Mesendoderm (in vitro differentiated cells): ENCODE results near the gene BLVRB.

Source experiments
- DNase-seq: peaks from one replicate; pipeline ENCODE4 v3.0.0; 2013
- H2AK5ac ChIP-seq: 2 replicates; pipeline ENCODE4 v1.6.1; 2013; ENCODE audit warnings: low read length, inconsistent platforms
- H2BK120ac ChIP-seq: 2 replicates; pipeline ENCODE4 v1.6.1; 2013; ENCODE audit warnings: low read depth, mild to moderate bottlenecking, low read length, moderate library complexity, mixed read lengths
- H2BK15ac ChIP-seq: replicated peaks from 2 replicates; pipeline ENCODE4 v1.6.1; 2013; ENCODE audit warnings: low read depth, mild to moderate bottlenecking, moderate library complexity
- H2BK5ac ChIP-seq: 2 replicates; pipeline ENCODE4 v1.6.1; 2013; ENCODE audit warnings: low read length, inconsistent platforms
- H3K18ac ChIP-seq: 2 replicates; pipeline ENCODE4 v1.6.1; 2013; ENCODE audit warnings: mild to moderate bottlenecking, low read length, mixed read lengths
- H3K23ac ChIP-seq: one replicate; pipeline ENCODE4 v1.6.1; 2013; ENCODE audit warnings: low read length
- H3K27ac ChIP-seq: 2 replicates; pipeline ENCODE4 v1.5.1; 2013; ENCODE audit warnings: low read depth, mild to moderate bottlenecking, inconsistent platforms, low read length, moderate library complexity
- H3K27me3 ChIP-seq: 2 replicates; pipeline ENCODE4 v1.6.1; 2013; ENCODE audit warnings: low read length, control low read depth, mild to moderate bottlenecking, inconsistent platforms; ENCODE audit not compliant: insufficient read depth, poor library complexity
- H3K36me3 ChIP-seq: 2 replicates; pipeline ENCODE4 v1.6.1; 2013; ENCODE audit warnings: low read length, inconsistent platforms; ENCODE audit not compliant: control insufficient read depth, insufficient read depth
- H3K4ac ChIP-seq: one replicate; pipeline ENCODE4 v1.6.1; 2013; ENCODE audit warnings: low read depth, mild to moderate bottlenecking, low read length, moderate library complexity
- H3K4me1 ChIP-seq: 2 replicates; pipeline ENCODE4 v1.6.1; 2013; ENCODE audit warnings: low read depth, low read length, inconsistent platforms; ENCODE audit not compliant: control insufficient read depth
- H3K4me2 ChIP-seq: 2 replicates; pipeline ENCODE4 v1.6.1; 2013; ENCODE audit warnings: low read length
- H3K4me3 ChIP-seq: 2 replicates; pipeline ENCODE4 v1.5.1; 2013; ENCODE audit warnings: mild to moderate bottlenecking, low read length
- H3K56ac ChIP-seq: one replicate; pipeline ENCODE4 v1.6.1; 2013; ENCODE audit warnings: low read length
- H3K79me1 ChIP-seq: 2 replicates; pipeline ENCODE4 v1.6.1; 2013; ENCODE audit warnings: low read length, inconsistent platforms
- H3K79me2 ChIP-seq: 2 replicates; pipeline ENCODE4 v1.6.1; 2013; ENCODE audit warnings: mild to moderate bottlenecking, low read length; ENCODE audit not compliant: control insufficient read depth, insufficient read depth
- H3K9ac ChIP-seq: 2 replicates; pipeline ENCODE4 v1.6.1; 2013; ENCODE audit warnings: low read length, inconsistent platforms
- H4K5ac ChIP-seq: one replicate; pipeline ENCODE4 v1.6.1; 2013; ENCODE audit warnings: low read length
- H4K8ac ChIP-seq: one replicate; pipeline ENCODE4 v1.6.1; 2013; ENCODE audit warnings: low read depth, mild to moderate bottlenecking, control low read depth, low read length, moderate library complexity
- WGBS: extraction: QIAGEN DNeasy Blood & Tissue Kit; methylation state at CpG from one replicate; pipeline ENCODE4 v1.1.7; 2013; ENCODE audit warnings: low lambda C conversion rate, missing lambda C conversion rate; ENCODE audit not compliant: insufficient coverage; ENCODE audit errors: extremely low coverage; 5-methylcytosine and 5-hydroxymethylcytosine counted together

BLVRB gene

DNA sequence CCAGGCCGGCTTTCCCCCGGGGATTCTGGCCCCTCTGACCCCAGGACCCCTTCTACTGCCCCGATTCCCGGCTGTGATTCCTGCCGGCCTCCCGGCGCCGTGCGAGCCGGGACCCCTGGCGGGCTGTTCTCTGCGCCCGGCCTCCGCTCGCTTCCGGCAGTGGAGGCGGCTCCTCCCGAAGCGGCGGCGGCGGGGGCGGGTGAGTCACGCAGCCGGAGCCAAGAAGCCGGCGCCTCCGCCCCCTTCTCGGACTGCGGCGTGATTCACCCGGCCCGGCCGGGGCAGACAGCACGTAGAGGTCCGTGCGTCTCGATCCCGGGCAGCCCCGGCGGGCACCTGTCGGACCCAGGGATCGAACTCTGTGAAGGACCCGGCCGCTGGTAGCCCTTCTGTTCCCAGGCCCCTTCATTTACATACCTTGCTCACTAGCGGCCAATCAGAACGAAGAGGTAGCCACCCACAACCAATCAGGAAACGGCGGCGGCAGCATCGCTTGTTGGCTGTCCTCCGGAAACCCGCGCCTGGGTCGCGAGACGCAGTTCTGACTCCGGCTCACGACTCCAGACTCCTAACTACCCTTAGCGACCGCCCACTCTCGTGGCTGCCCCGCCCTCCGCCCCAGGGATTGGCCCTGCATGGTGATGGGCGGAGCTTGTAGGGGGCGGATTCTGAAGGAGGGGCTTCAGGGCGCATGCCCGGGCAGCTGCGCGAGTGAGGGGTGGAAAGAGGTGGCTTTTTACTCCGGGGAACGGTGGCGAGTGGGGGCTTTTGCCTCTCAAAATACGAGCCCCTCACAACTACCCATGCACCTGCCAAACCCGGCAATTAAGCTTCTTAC lies 39.9 kb downstream of the BLVRB start, which contains the start of gene SERTAD1:
TSS of gene SERTAD1 (minus strand) at position 543 of the 838 bp plus-strand sequence. CDS start 2,446 bp downstream, outside the sequence.
- H3K9ac ChIP-seq, result peak within 1 kb of the TSS; percentile 95
- no peak within 1 kb of the TSS for H4K8ac ChIP-seq
- no peak within 1 kb of the TSS for H2AK5ac ChIP-seq
- peak within 1 kb of the TSS; percentile 60 for H3K4me3 ChIP-seq
- H4K5ac ChIP-seq, result no peak within 1 kb of the TSS
- DNase-seq, result peak; percentile 100
- no peaks in the 10 kb centered on the region for H3K27me3 ChIP-seq
- H3K4me1 ChIP-seq, result no peaks in the 10 kb centered on the region
- no peak within 1 kb of the TSS for H2BK15ac ChIP-seq
- H2BK120ac ChIP-seq, result no peak within 1 kb of the TSS
- no peaks in the 10 kb centered on the region for H3K79me2 ChIP-seq
- H3K18ac ChIP-seq, result peak within 1 kb of the TSS; percentile 95
- peaks cover 2% of the 10 kb centered on the region for H3K79me1 ChIP-seq
- H3K56ac ChIP-seq, result peak within 1 kb of the TSS; percentile 97
- peak within 1 kb of the TSS; percentile 97 for H3K27ac ChIP-seq
- peaks cover 2% of the 10 kb centered on the region for H3K36me3 ChIP-seq
- no CpG with 5 or more reads among the region's 75 CpGs for WGBS
- H2BK5ac ChIP-seq, result peak within 1 kb of the TSS; percentile 78
- peak within 1 kb of the TSS; percentile 89 for H3K4me2 ChIP-seq
- no peak within 1 kb of the TSS for H3K23ac ChIP-seq
- peak within 1 kb of the TSS; percentile 92 for H3K4ac ChIP-seq

DNA sequence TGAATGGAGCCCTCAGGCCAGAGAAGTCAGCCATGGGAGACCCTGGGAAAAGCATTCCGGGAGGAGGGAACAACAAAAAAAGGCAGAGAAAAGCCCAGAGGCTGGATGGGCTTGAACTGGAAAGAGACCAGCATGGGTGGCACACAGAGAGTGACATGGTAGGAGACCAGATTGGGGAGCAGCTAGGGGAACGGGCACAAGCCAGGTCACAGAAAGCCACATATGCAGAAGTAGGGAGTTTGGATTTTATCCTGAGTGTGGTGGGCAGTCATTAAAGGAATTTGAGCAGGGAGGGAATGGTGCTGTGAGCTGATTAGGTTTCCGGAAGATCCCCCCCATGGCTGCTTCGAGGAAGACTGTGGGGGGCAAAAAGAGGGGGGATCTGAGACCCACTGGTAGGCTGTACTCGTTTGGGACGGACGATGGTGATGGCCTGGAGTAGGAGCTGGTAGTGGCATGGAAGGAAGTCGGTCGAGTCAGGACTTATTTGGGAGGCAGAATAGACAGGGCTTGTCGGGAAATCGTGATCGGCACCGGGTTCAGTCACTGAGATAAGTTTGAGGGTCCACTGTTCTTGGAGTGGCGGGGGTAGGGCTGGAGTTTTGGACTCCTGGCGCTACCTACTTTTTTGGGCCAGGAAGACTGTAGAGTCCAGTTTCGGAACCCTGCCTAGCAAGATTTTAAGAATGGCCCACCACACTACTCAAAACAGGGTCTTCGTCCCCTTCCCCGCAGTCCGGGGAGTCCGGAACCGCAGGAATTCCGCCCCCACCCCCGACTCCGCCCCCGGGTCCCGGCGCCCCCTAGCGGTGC lies 40.7 kb downstream of the BLVRB start:
- Histone ChIP-seq H3K27ac (peak overlapping the region; percentile 97), H2BK120ac (no peak overlapping the region), H3K23ac (no peak overlapping the region), H2BK5ac (peak overlapping the region; percentile 78), H3K4me3 (peak overlapping the region; percentile 60), H3K18ac (peak overlapping the region; percentile 95), H2AK5ac (no peak overlapping the region), H3K9ac (peak overlapping the region; percentile 95), H2BK15ac (no peak overlapping the region), H3K4ac (peak overlapping the region; percentile 92), H3K4me2 (peak overlapping the region; percentile 89), H3K79me2 (no peaks in the 10 kb centered on the region), H4K5ac (no peak overlapping the region), H3K4me1 (no peaks in the 10 kb centered on the region), H4K8ac (no peak overlapping the region), H3K27me3 (no peaks in the 10 kb centered on the region), H3K79me1 (peaks cover 2% of the 10 kb centered on the region), H3K36me3 (peaks cover 2% of the 10 kb centered on the region), H3K56ac (peak overlapping the region; percentile 97)
- peak; percentile 67 for DNase-seq
- WGBS, result no CpG with 5 or more reads among the region's 28 CpGs

DNA sequence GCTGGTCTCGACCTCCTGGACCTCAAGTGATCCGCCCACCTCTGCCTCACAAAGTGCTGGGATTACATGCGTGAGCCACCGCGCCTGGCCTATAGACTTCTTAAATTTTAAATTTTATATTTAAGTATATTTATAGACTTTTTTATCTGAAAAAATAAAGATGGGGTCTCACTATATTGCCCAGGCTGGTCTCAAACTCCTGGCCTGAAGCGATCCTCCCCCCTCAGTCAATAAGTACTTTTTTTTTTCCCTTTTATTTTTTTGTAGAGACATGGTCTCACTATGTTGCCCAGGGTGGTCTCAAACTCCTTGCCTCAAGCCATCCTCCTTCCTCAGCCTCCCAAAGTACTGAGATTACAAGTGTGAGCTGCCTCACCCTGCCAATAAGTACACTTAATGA lies 41.6 kb downstream of the BLVRB start:
- Histone ChIP-seq H3K79me2 (no peaks in the 10 kb centered on the region), H3K56ac (peak overlapping the region; percentile 49), H3K9ac (no peak overlapping the region), H3K4me3 (no peak overlapping the region), H2BK15ac (no peak overlapping the region), H3K79me1 (peaks cover 2% of the 10 kb centered on the region), H3K27me3 (no peaks in the 10 kb centered on the region), H3K36me3 (peaks cover 2% of the 10 kb centered on the region), H4K5ac (no peak overlapping the region), H3K23ac (no peak overlapping the region), H2AK5ac (no peak overlapping the region), H3K27ac (no peak overlapping the region), H3K4ac (no peak overlapping the region), H4K8ac (no peak overlapping the region), H2BK5ac (no peak overlapping the region), H3K4me2 (no peak overlapping the region), H2BK120ac (no peak overlapping the region), H3K18ac (no peak overlapping the region), H3K4me1 (no peaks in the 10 kb centered on the region)
- WGBS, result no CpG with 5 or more reads among the region's 6 CpGs
- DNase-seq, result no peak

GRCh38 chr19:40422748-40423566 lies 42.6 kb downstream of the BLVRB start:
- Histone ChIP-seq H3K4ac (no peak overlapping the region), H2BK120ac (no peak overlapping the region), H3K23ac (no peak overlapping the region), H3K18ac (no peak overlapping the region), H3K27me3 (no peaks in the 10 kb centered on the region), H3K56ac (no peak overlapping the region), H3K79me2 (no peaks in the 10 kb centered on the region), H2AK5ac (no peak overlapping the region), H3K36me3 (peaks cover 2% of the 10 kb centered on the region), H3K9ac (no peak overlapping the region), H2BK5ac (no peak overlapping the region), H4K5ac (no peak overlapping the region), H3K4me3 (no peak overlapping the region), H2BK15ac (no peak overlapping the region), H3K79me1 (peaks cover 2% of the 10 kb centered on the region), H3K27ac (no peak overlapping the region), H3K4me2 (no peak overlapping the region), H4K8ac (no peak overlapping the region), H3K4me1 (no peaks in the 10 kb centered on the region)
- no peak for DNase-seq
- WGBS, result no CpG with 5 or more reads among the region's 31 CpGs

GRCh38 chr19:40421993-40422747 lies 43.4 kb downstream of the BLVRB start:
- Histone ChIP-seq H3K18ac (no peak overlapping the region), H4K8ac (no peak overlapping the region), H3K4me1 (no peaks in the 10 kb centered on the region), H3K9ac (no peak overlapping the region), H3K23ac (no peak overlapping the region), H2BK15ac (no peak overlapping the region), H3K4me2 (no peak overlapping the region), H3K79me1 (peaks cover 2% of the 10 kb centered on the region), H3K4me3 (no peak overlapping the region), H2AK5ac (no peak overlapping the region), H4K5ac (no peak overlapping the region), H3K79me2 (no peaks in the 10 kb centered on the region), H2BK5ac (no peak overlapping the region), H3K36me3 (peaks cover 2% of the 10 kb centered on the region), H3K27me3 (no peaks in the 10 kb centered on the region), H3K4ac (no peak overlapping the region), H3K56ac (no peak overlapping the region), H2BK120ac (no peak overlapping the region), H3K27ac (no peak overlapping the region)
- DNase-seq, result no peak
- no CpG with 5 or more reads among the region's 16 CpGs for WGBS
